ENCODE measurements around the gene GSTO1. TPM values are rescaled to one million over a fixed set of nuclear protein-coding genes. Genes with fewer than 3 reads are reported as not detected.

Gene GSTO1
- total and polyA plus RNA-seq, 9 of the 15 experiments (the other 6 are each of a cell fraction or from before 2014, with no cell fraction given), result 136 to 592 (median 237) TPM

DNA sequence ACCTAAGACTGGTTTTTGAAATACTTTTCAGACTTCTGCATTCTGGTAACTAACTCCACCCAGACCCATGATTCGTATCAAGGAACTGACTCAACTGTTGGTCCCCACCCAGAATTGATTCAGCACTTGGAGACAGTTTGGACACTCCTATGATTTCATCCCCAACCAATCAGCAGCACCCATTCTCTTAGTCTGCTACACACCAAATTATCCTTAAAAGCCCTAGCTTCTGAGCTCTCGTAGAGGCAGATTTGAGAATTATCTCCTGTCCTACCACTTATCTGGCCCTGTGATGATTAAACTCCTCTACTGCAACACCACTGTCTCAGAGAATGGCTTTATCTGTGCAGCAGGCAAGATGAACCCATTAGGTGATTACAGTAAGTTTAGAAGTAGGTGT is 7.7 kb upstream of the GSTO1 start (continued):
- TF ChIP-seq, protein P1, sequence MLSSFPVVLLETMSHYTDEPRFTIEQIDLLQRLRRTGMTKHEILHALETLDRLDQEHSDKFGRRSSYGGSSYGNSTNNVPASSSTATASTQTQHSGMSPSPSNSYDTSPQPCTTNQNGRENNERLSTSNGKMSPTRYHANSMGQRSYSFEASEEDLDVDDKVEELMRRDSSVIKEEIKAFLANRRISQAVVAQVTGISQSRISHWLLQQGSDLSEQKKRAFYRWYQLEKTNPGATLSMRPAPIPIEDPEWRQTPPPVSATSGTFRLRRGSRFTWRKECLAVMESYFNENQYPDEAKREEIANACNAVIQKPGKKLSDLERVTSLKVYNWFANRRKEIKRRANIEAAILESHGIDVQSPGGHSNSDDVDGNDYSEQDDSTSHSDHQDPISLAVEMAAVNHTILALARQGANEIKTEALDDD (IDR thresholded peaks at IDR 0.05), result 0 out of 2 replicates have a peak, but pooled peaks have one; percentile 49
- TF ChIP-seq SAFB2 (IDR thresholded peaks at IDR 0.05; ENCODE audit: borderline replicate concordance, low read depth, low read length, severe bottlenecking) (no peak), CBX5 (IDR thresholded peaks at IDR 0.05; ENCODE audit: borderline replicate concordance, low read depth) (0 out of 2 replicates have a peak, but pooled peaks have one; percentile 62), ZNF324 (CRISPR knock-in tag; IDR thresholded peaks at IDR 0.05) (no peak), ZNF57 (CRISPR knock-in tag; IDR thresholded peaks at IDR 0.05) (no peak), RHOXF2B (CRISPR knock-in tag; conservative IDR thresholded peaks at IDR 0.05) (no peak), EP300 (IDR thresholded peaks at IDR 0.05; ENCODE audit: low read length) (peak; percentile 60; the same call in 1 of the 2 replicates), JUND (IDR thresholded peaks at IDR 0.05; ENCODE audit: borderline replicate concordance, low read depth, low read length) (peak; percentile 38; the same call in 1 of the 2 replicates), JUND (tag; IDR thresholded peaks at IDR 0.05; ENCODE audit: borderline replicate concordance, low read depth, low read length) (no peak), FOSL1 (tag; conservative IDR thresholded peaks at IDR 0.05) (peak; percentile 71), TRIM24 (IDR thresholded peaks at IDR 0.05) (peak; percentile 65 to 75; a peak in 3 of 4 replicates), ARID1B (IDR thresholded peaks at IDR 0.05) (peak; percentile 69), NR2C2 (CRISPR knock-in tag; IDR thresholded peaks at IDR 0.05) (no peak), NR2C2 (tag; IDR thresholded peaks at IDR 0.05) (no peak), JUN (IDR thresholded peaks at IDR 0.05; ENCODE audit: borderline replicate concordance, low read depth, low read length) (0 out of 2 replicates have a peak, but pooled peaks have one; percentile 36), JUN (CRISPR knock-in tag; IDR thresholded peaks at IDR 0.05; ENCODE audit: borderline replicate concordance) (no peak), ZNF165 (CRISPR knock-in tag; IDR thresholded peaks at IDR 0.05; ENCODE audit: borderline replicate concordance) (no peak), MAFF (IDR thresholded peaks at IDR 0.05; ENCODE audit: low read length) (no peak), ATF1 (CRISPR knock-in tag; IDR thresholded peaks at IDR 0.05) (no peak), ATF1 (tag; IDR thresholded peaks at IDR 0.05) (0 out of 2 replicates have a peak, but pooled peaks have one; percentile 17), PHF8 (IDR thresholded peaks at IDR 0.05; ENCODE audit: borderline replicate concordance, low read length) (no peak), TRIM28 (IDR thresholded peaks at IDR 0.05) (peak; percentile 67), ADNP (tag; IDR thresholded peaks at IDR 0.05) (peak; percentile 62; the same call in 1 of the 2 replicates), ZNF445 (CRISPR knock-in tag; IDR thresholded peaks at IDR 0.05; ENCODE audit: low read depth) (0 out of 2 replicates have a peak, but pooled peaks have one; percentile 70)
- TF ChIP-seq, protein P2, sequence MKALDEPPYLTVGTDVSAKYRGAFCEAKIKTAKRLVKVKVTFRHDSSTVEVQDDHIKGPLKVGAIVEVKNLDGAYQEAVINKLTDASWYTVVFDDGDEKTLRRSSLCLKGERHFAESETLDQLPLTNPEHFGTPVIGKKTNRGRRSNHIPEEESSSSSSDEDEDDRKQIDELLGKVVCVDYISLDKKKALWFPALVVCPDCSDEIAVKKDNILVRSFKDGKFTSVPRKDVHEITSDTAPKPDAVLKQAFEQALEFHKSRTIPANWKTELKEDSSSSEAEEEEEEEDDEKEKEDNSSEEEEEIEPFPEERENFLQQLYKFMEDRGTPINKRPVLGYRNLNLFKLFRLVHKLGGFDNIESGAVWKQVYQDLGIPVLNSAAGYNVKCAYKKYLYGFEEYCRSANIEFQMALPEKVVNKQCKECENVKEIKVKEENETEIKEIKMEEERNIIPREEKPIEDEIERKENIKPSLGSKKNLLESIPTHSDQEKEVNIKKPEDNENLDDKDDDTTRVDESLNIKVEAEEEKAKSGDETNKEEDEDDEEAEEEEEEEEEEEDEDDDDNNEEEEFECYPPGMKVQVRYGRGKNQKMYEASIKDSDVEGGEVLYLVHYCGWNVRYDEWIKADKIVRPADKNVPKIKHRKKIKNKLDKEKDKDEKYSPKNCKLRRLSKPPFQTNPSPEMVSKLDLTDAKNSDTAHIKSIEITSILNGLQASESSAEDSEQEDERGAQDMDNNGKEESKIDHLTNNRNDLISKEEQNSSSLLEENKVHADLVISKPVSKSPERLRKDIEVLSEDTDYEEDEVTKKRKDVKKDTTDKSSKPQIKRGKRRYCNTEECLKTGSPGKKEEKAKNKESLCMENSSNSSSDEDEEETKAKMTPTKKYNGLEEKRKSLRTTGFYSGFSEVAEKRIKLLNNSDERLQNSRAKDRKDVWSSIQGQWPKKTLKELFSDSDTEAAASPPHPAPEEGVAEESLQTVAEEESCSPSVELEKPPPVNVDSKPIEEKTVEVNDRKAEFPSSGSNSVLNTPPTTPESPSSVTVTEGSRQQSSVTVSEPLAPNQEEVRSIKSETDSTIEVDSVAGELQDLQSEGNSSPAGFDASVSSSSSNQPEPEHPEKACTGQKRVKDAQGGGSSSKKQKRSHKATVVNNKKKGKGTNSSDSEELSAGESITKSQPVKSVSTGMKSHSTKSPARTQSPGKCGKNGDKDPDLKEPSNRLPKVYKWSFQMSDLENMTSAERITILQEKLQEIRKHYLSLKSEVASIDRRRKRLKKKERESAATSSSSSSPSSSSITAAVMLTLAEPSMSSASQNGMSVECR (CRISPR knock-in tag; IDR thresholded peaks at IDR 0.05), result no peak
- TF ChIP-seq, protein P3, sequence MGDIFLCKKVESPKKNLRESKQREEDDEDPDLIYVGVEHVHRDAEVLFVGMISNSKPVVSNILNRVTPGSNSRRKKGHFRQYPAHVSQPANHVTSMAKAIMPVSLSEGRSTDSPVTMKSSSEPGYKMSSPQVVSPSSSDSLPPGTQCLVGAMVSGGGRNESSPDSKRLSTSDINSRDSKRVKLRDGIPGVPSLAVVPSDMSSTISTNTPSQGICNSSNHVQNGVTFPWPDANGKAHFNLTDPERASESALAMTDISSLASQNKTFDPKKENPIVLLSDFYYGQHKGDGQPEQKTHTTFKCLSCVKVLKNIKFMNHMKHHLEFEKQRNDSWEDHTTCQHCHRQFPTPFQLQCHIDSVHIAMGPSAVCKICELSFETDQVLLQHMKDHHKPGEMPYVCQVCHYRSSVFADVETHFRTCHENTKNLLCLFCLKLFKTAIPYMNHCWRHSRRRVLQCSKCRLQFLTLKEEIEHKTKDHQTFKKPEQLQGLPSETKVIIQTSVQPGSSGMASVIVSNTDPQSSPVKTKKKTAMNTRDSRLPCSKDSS (IDR thresholded peaks at IDR 0.05; ENCODE audit: low read depth, partially characterized antibody), result peak; percentile 58
